Brain microvascular endothelial cell (primary cell): ENCODE measurements around the gene TIMELESS.

Experiments used
- DNase-seq: peaks from one replicate; pipeline ENCODE4 v3.0.0-alpha.2; 2020
- H3K27ac ChIP-seq: fragments of 250-450 bp; sonication (Bioruptor Pico); 2 replicates; pipeline ENCODE4 v1.5.1; 2020; ENCODE audit warnings: mild to moderate bottlenecking, moderate library complexity
- H3K27me3 ChIP-seq: fragments of 250-450 bp; sonication (Bioruptor Pico); replicated peaks from 2 replicates; pipeline ENCODE4 v1.5.1; 2020; ENCODE audit warnings: mild to moderate bottlenecking
- H3K36me3 ChIP-seq: fragments of 250-450 bp; sonication (Bioruptor Pico); replicated peaks from 2 replicates; pipeline ENCODE4 v1.5.1; 2020; ENCODE audit warnings: mild to moderate bottlenecking
- H3K4me3 ChIP-seq: 2 replicates; pipeline ENCODE4 v1.5.1; 2011; ENCODE audit warnings: low read depth, mild to moderate bottlenecking, control low read depth, low read length, moderate library complexity
- CTCF ChIP-seq: IDR thresholded peaks from 2 replicates; pipeline ENCODE4 v1.5.1; 2011; ENCODE audit warnings: low read depth, mild to moderate bottlenecking, moderate library complexity, low read length, control low read depth, inconsistent platforms; ENCODE audit errors: missing control alignments
- in situ Hi-C: cut with HindIII; loops from 2 replicates; pipeline ENCODE4 v1.10.0; 2017; ENCODE audit warnings: low sequenced_read_pairs, low pct_ligation_motif_present

The TIMELESS gene

GRCh38 chr12:56477521-56478225 is 28.4 kb upstream of the TIMELESS start:
- Histone ChIP-seq H3K4me3 (no peak overlapping the region), H3K36me3 (no peaks in the 10 kb centered on the region), H3K27me3 (no peaks in the 10 kb centered on the region), H3K27ac (no peak overlapping the region)
- TF ChIP-seq CTCF, result no peak
- in situ Hi-C loops, result no loop called here
- DNase-seq, result no peak

GRCh38 chr12:56476972-56477432 is 27.8 kb upstream of the TIMELESS start:
- no peak for DNase-seq
- Histone ChIP-seq H3K27me3 (no peaks in the 10 kb centered on the region), H3K4me3 (no peak overlapping the region), H3K27ac (no peak overlapping the region), H3K36me3 (no peaks in the 10 kb centered on the region)
- no peak for TF ChIP-seq CTCF
- in situ Hi-C loops, result no loop called here

GRCh38 chr12:56476143-56476542 is 26.9 kb upstream of the TIMELESS start:
- in situ Hi-C loops, result no loop called here
- H3K27ac ChIP-seq, result no peak overlapping the region
- no peaks in the 10 kb centered on the region for H3K27me3 ChIP-seq
- no peaks in the 10 kb centered on the region for H3K36me3 ChIP-seq
- no peak for DNase-seq
- no peak overlapping the region for H3K4me3 ChIP-seq
- no peak for TF ChIP-seq CTCF

GRCh38 chr12:56474389-56474788 is 25.2 kb upstream of the TIMELESS start:
- no peaks in the 10 kb centered on the region for H3K36me3 ChIP-seq
- no peak overlapping the region for H3K27ac ChIP-seq
- no peaks in the 10 kb centered on the region for H3K27me3 ChIP-seq
- no peak overlapping the region for H3K4me3 ChIP-seq
- TF ChIP-seq CTCF, result no peak
- in situ Hi-C loops, result no loop called here
- no peak for DNase-seq

- TF ChIP-seq CTCF, result no peak
- H3K27ac ChIP-seq, result peak overlapping the region; percentile 79
- H3K4me3 ChIP-seq, result peak overlapping the region; percentile 94
- DNase-seq, result no peak
- in situ Hi-C loops, result no loop called here
- no peaks in the 10 kb centered on the region for H3K36me3 ChIP-seq
- H3K27me3 ChIP-seq, result no peaks in the 10 kb centered on the region
These were observed 20.0 kb upstream of the TIMELESS start for GRCh38 chr12:56469007-56469930.
